Measurements from ENCODE around the gene ATAD3B.

Gene ATAD3B

DNA sequence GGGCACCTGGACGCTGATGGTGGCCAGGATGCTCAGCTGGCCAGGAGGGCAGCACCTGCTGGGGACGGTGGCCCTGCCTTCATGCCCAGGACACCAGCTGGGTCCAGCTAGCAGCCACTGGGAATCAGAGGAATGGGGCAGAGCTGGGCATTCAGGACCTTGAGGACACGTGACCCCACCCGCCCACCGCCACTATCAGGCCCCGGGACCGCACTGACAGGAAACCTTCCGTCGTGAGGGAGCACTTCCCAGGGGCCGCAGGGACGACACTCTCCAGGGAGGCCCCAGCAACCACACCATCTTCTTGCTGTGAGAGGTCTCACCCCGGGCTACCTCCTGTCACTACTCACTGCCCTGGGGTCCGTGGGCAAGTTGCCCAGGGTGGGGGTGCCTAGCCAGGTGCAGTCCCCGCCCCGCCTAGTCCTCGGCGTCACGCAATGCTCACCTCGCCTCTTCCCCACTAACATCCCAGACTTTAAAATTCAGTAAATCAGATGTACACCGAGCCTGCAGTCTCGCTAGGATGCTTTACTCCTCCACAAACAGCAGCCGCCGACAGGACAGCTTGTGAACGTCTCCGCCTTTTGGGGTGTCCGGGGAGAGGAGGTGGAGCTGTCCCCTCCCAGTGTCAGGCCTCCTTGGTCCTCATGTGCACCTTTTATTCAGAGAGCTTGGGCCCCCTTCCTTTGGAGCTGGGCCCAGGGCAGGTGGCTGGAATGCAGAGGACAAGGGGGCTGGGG is 31.1 kb upstream of the ATAD3B start:
- TF ChIP-seq, protein P1, sequence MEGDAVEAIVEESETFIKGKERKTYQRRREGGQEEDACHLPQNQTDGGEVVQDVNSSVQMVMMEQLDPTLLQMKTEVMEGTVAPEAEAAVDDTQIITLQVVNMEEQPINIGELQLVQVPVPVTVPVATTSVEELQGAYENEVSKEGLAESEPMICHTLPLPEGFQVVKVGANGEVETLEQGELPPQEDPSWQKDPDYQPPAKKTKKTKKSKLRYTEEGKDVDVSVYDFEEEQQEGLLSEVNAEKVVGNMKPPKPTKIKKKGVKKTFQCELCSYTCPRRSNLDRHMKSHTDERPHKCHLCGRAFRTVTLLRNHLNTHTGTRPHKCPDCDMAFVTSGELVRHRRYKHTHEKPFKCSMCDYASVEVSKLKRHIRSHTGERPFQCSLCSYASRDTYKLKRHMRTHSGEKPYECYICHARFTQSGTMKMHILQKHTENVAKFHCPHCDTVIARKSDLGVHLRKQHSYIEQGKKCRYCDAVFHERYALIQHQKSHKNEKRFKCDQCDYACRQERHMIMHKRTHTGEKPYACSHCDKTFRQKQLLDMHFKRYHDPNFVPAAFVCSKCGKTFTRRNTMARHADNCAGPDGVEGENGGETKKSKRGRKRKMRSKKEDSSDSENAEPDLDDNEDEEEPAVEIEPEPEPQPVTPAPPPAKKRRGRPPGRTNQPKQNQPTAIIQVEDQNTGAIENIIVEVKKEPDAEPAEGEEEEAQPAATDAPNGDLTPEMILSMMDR (IDR thresholded peaks at IDR 0.05), result no peak

DNA sequence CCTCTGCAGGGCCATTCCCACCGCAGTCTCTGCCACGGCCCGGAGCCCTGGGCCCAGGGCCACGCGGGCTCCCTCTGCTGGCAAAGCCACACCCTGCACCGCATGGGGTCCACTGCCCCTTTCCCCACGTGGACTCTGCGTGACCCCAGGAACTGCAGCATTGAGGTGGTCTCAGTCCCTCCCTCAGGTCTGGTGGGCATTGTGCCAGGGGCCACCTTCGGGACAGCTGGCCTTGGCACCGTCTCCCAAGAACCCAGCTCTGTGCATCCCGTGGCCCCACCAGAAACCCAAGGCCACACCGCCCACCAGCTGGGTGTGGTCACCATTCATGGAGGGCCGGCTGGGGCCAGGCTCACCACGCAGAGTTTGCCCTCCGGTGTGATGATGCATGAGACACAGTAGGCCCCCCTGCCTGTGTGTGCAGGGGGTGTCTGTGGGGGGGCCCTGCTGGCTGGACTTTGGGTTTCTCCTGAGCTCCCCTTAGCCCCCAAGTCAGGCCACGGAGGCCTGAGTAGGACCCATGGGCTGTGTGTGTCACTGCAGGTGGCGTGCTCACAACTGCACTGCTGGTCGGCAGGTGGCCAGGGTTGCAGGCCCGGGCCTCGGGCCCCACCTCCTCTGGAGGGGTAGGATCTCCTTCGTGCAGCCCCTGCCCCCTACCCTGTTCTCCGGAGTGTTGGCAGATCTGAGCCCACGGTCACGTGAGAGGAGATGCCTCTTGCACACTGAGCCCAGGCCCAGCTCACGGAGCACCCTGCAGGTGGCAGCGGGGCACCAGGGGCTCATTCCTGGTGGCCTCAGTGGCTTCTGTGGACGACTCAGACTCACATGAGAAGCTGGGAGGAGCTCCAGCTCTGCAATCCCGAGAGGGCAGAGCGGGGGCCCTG is 30.3 kb upstream of the ATAD3B start:
- TF ChIP-seq, protein P1 (IDR thresholded peaks at IDR 0.05), result peak; percentile 97

DNA sequence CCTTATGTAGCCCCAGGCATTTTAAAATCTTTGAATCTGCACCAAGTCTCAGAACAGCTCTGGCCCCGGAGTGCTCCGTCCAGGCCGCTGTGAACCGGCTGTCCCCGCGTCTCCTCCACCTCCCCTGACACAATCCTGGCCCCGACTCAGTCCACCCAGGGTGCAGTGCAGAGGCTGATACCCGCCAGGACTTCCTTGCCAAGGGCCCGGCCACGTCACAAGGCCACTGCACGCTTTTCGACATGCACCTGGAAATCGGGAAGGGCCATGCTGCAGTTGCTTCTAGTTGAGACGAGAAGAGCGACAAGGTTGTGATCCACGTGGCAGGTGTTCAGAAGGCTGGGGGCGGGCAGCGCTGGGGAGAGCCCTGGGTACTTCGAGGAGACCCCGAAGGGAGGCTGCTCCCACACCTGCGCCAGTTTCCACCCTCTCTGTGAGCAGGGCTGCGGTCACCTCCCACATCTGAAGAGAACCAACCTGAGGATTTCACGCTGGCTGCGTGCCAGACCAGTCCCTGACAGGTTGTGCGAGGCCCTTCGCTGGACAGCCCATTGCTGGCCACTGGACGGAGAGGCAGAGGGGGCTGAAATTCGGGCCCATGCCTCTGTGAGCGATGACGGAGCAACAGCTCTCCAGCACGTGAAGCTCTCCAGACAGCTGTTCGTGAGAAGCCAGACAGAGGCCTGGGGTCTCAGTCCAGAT is 29.3 kb upstream of the ATAD3B start:
- TF ChIP-seq, protein P1 (IDR thresholded peaks at IDR 0.05), result no peak

DNA sequence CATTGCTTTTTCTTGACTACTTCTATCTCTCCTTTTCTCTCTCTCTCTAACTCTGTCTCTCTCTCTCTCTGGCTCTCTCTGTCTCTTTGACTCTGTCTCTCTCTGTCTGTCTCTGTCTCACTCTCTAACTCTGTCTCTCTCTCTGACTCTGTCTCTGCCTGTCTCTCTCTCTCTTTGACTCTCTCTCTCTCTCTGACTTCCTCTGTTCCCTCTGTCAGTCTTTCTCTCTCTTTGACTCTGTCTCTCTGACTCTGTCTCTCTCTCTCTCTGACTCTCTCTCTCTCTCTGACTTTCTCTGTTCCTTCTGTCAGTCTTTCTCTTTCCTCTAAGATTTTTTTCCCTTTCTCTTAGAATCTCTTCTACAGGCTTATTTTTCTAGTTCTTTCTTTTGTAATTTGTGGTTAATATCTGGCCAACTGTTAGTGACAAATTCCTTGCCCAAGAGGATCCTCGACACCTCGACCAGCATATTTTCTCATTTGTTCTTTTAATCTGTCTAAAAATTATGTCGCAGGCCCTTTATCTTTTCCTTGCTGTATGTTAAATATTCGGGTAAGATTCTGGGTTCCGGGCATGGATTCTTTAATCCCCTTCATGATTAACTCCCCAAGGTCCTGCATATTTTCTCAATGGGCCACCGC is 22.3 kb upstream of the ATAD3B start, which contains the start of gene ATAD3C:
ATAD3C (plus strand) TSS at position 591 of the 641 bp plus-strand sequence. CDS start 995 bp downstream, outside the sequence.
- TF ChIP-seq, protein P1 (IDR thresholded peaks at IDR 0.05), result no peak

DNA sequence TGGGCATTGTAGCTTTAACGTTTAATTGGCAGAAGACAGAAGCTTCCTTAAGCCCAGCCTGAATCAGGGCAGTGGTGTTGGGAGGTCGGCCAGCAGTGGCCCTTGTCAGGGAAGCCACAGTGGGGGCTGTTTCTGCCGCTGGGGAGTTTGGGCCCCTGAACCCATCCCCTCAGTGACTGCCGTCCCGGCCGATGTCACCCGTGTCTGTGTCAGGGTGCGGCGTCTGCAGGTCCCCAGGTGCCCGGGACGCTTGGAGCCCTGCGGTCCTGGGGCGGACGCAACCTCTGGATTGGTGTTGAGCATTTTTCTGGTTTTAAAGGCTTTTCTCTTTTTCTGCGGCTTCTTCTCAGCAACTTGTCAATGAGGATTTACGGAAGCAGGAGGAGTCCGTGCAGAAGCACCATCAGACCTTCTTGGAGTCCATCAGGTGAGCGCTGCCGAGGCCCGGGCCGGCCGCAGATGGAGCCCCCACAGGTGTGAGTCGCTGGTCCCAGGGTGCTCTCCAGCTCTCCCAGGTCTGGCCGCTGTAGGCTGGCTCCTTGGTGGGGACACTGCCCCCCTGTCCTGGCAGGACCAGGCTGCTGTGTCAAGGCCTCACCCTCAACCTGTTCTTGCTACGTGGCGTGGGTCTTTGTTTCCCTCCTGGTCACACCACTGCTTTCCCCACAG is 19.7 kb upstream of the ATAD3B start:
- TF ChIP-seq, protein P1 (IDR thresholded peaks at IDR 0.05), result no peak

DNA sequence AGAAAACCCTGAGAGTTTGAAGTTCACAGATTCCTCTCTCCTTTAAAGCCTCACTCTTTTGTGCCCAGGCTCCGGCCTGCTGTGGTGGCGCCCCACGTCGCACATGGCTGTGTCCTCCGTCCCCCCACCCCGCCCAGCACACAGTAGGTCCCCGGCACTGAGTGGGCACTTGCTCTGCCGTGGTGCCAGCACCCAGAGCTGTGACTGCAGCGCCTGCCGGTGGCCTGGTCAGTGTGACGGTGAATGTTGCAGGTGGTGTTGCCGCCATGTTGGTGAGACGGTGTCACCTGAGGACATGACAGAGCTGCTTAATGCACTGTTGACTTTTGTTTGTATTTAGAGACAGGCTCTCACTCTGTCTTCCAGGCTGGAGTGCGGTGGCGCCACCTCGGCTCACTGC is 18.7 kb upstream of the ATAD3B start:
- TF ChIP-seq, protein P1 (IDR thresholded peaks at IDR 0.05), result no peak
